Activated CD8-positive, alpha-beta T cell treated with anti-CD3 and anti-CD28 coated beads for 36 hours (primary cell): ENCODE measurements around the gene SLC9A3. TPM values are rescaled to one million over a fixed set of nuclear protein-coding genes. Genes with fewer than 3 reads are reported as not detected.

Experiments
- ATAC-seq: fragments of 200-7000 bp; cut with Tn5 transposase; one replicate; pipeline ENCODE4 v1.10.0; 2021; ENCODE audit warnings: mild to moderate bottlenecking, moderate library complexity
- CTCF ChIA-PET: fragments of 350-600 bp; sonication (Branson Sonifier 250); formaldehyde crosslinking; loops from one replicate; lab custom pipeline; 2021; ENCODE audit warnings: antibody characterized with exemption; lab: Charles Lee
- POLR2A ChIA-PET: fragments of 350-600 bp; sonication (Branson Sonifier 250); formaldehyde crosslinking; loops from one replicate; lab custom pipeline; 2021; ENCODE audit warnings: antibody characterized with exemption; lab: Charles Lee
- DNase-seq: peaks from one replicate; pipeline ENCODE4 v3.0.0-alpha.2; 2020
- H3K27ac Mint-ChIP-seq: one replicate; pipeline ENCODE4 v1.8.0; 2021; ENCODE audit warnings: mild to moderate bottlenecking, mixed read lengths
- H3K27me3 Mint-ChIP-seq: one replicate; pipeline ENCODE4 v1.8.0; 2021; ENCODE audit warnings: mixed read lengths
- H3K36me3 Mint-ChIP-seq: one replicate; pipeline ENCODE4 v1.8.0; 2021; ENCODE audit warnings: low read depth, mixed read lengths
- H3K4me1 Mint-ChIP-seq: one replicate; pipeline ENCODE4 v1.8.0; 2021; ENCODE audit warnings: low read depth, mixed read lengths
- H3K4me3 Mint-ChIP-seq: one replicate; pipeline ENCODE4 v1.8.0; 2021; ENCODE audit warnings: mild to moderate bottlenecking, moderate library complexity, mixed read lengths
- H3K9me3 Mint-ChIP-seq: one replicate; pipeline ENCODE4 v1.8.0; 2021; ENCODE audit warnings: mixed read lengths
- intact Hi-C: fragments of 100-400 bp; cut with micrococcal nuclease; formaldehyde crosslinking; loops from one replicate; pipeline ENCODE4 v1.10.0; 2022
- total RNA-seq, 2 experiments: library from RNA; stranded (reverse); gene quantifications; one replicate each; pipeline ENCODE4 v1.2.3, GENCODE V29; 2021
- TF ChIP-seq, protein P1 (sequence below): fragments of 200-600 bp; IDR thresholded peaks from one replicate; pipeline ENCODE4 v1.8.0; 2022; ENCODE audit warnings: antibody characterized with exemption, mild to moderate bottlenecking

Gene SLC9A3
- total RNA-seq, 2 experiments from 2014 or later, result 3.2 to 3.3 TPM

DNA sequence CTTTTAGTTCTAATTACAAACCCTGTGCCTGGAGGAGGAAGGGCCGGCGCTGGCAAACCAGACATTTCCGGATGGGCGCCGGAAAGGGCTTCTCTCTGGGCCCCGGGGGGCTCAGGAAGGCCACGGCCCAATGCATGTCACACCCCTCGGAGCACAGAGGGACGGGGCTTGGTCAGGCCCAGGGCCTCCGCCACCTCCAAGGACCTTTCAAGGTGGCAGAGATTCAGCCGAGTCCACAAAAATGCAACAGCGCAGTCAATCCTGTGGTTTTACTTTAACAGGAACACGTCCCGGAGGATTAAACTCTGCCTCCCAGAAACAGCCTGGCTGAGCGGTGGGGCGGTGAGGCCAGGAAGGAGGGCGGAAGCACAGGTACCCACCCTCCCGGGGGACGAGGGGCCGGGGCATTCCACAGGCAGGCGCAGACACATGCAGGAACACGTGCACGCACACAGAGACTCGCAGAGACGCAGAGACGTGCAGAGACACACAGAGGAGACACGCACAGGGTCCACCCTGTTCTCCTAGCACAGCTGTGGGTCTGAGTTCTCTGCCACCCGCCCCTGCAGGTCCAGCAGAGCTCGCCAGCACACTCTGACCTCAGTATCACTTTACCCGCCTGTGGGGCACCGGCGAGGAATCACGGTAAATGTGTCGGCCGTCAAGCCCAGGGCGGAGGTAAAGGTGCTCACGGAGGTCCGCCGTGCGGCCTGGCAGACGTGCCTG is 23.0 kb downstream of the SLC9A3 start:
- ChIA-PET CTCF (no interaction called here), POLR2A (no interaction called here)
- H3K36me3 Mint-ChIP-seq, result no peaks in the 10 kb centered on the region
- H3K27ac Mint-ChIP-seq, result no peak overlapping the region
- DNase-seq (no peak), ATAC-seq (no peak)
- H3K9me3 Mint-ChIP-seq, result no peaks in the 10 kb centered on the region
- H3K27me3 Mint-ChIP-seq, result peaks cover 12% of the 10 kb centered on the region
- H3K4me1 Mint-ChIP-seq, result no peaks in the 10 kb centered on the region
- intact Hi-C loops, result no loop called here
- no peak overlapping the region for H3K4me3 Mint-ChIP-seq
- TF ChIP-seq, protein P1, sequence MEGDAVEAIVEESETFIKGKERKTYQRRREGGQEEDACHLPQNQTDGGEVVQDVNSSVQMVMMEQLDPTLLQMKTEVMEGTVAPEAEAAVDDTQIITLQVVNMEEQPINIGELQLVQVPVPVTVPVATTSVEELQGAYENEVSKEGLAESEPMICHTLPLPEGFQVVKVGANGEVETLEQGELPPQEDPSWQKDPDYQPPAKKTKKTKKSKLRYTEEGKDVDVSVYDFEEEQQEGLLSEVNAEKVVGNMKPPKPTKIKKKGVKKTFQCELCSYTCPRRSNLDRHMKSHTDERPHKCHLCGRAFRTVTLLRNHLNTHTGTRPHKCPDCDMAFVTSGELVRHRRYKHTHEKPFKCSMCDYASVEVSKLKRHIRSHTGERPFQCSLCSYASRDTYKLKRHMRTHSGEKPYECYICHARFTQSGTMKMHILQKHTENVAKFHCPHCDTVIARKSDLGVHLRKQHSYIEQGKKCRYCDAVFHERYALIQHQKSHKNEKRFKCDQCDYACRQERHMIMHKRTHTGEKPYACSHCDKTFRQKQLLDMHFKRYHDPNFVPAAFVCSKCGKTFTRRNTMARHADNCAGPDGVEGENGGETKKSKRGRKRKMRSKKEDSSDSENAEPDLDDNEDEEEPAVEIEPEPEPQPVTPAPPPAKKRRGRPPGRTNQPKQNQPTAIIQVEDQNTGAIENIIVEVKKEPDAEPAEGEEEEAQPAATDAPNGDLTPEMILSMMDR, result no peak

DNA sequence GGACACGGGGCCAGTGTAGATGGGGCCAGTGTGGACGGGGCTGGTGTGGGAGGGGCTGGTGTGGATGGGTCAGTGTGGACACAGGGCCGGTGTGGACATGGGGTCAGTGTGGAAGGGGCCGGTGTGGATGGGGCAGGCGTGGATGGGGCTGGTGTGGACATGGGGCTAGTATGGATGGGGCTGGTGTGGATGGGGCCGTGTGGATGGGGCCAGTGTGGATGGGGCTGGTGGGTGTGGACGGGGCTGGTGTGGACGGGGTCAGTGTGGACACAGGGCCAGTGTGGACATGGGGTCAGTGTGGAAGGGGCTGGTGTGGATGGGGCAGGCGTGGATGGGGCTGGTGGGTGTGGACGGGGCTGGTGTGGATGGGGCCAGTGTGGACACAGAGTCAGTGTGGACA is 23.8 kb downstream of the SLC9A3 start:
- ChIA-PET CTCF (no interaction called here), POLR2A (no interaction called here)
- intact Hi-C loops, result no loop called here
- H3K36me3 Mint-ChIP-seq, result no peaks in the 10 kb centered on the region
- TF ChIP-seq, protein P1, result no peak
- H3K27ac Mint-ChIP-seq, result no peak overlapping the region
- H3K4me3 Mint-ChIP-seq, result no peak overlapping the region
- no peaks in the 10 kb centered on the region for H3K9me3 Mint-ChIP-seq
- DNase-seq (no peak), ATAC-seq (no peak)
- no peaks in the 10 kb centered on the region for H3K4me1 Mint-ChIP-seq
- peaks cover 12% of the 10 kb centered on the region for H3K27me3 Mint-ChIP-seq

DNA sequence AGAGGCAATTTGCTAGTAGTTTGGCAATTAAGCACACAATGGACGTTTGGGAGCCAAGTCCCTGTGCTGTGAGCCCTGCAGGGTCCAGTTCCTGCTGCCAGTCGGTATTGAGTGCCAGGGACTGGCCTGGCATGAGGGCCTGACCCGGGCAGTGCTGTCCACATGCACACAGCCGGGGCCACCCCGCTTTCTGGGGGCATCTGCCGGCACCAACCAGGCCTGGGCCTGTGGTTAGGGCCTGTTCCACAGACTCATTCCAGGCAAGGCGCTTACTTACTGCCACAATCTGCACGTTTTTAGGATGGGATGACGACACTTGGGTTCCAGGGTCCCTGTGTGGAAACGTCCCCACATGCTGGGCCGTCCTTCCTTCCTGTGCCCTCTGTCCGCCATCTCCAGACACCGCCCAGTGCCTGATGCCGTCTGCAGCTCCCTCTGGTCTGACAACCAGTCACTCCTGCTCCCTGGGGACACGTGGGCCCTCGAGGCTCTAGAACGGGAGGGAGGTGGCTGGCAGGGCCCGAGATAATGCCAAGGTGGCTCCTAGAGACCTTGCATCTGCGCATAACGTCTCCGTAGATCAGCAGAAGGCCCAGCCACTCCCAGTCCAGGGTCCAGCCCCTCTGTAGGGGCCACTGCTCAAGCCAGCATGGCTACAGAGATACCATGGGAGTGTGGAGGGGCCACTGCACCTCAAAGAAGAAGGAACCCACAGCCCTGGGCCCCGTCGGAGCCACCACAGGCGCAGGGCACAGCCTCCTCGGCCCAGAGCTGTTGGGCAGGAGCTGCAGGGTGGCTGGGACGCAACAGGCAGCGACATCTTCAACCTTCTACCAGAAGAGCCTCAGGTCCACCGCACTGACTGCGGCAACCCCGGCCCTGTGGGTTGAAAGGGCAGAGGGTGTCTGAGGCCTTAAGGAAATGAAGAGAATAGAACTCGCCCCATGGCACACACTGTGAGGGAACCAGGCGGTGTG is 24.7 kb downstream of the SLC9A3 start:
- Mint-ChIP-seq H3K36me3 (no peaks in the 10 kb centered on the region), H3K4me3 (no peak overlapping the region)
- POLR2A ChIA-PET, result no interaction called here

DNA sequence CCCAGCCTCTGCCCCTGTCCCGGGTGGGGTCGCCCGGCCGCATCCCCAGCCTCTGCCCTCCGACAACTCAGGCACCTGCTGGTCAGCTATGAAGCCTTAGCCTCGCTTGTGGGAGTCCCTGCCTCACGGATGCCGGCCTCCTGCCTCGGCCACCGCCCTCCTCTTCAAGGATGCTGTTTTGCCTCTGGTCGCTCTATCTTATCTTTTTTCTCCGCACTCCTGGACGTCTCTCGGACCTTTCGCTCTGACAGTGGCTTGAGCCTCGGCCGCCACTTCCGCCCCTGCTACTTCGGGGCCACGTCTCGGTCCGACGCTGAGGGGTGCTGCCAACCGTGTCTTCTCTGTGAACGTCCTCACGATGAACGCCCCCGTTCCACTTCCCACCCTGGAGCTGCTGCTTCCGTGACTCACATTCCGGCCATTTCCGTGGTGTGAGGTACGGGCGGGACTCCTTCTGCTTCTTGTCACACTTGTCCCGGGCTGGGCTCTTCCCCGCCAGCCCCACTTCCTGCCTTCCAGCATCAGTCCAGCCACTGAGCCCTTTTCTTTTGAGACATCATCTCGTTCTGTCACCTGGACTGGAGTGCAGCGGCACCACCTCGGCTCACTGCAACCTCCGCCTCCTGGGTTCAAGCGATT is 26.3 kb downstream of the SLC9A3 start:
- Mint-ChIP-seq H3K4me1 (no peaks in the 10 kb centered on the region), H3K27me3 (peaks cover 8% of the 10 kb centered on the region), H3K27ac (no peak overlapping the region), H3K4me3 (no peak overlapping the region), H3K36me3 (no peaks in the 10 kb centered on the region), H3K9me3 (no peaks in the 10 kb centered on the region)
- intact Hi-C loops, result no loop called here
- ATAC-seq (no peak), DNase-seq (no peak)
- TF ChIP-seq, protein P1, result no peak
- POLR2A ChIA-PET, result no interaction called here
- CTCF ChIA-PET, result no interaction called here

More for the DNA sequence above, 24.7 kb downstream of the SLC9A3 start:
- H3K27ac Mint-ChIP-seq, result no peak overlapping the region
- TF ChIP-seq, protein P1, result no peak
- ATAC-seq (no peak), DNase-seq (no peak)
- H3K4me1 Mint-ChIP-seq, result no peaks in the 10 kb centered on the region
- H3K9me3 Mint-ChIP-seq, result no peaks in the 10 kb centered on the region
- intact Hi-C loops, result no loop called here
- peaks cover 12% of the 10 kb centered on the region for H3K27me3 Mint-ChIP-seq
- CTCF ChIA-PET, result no interaction called here
